HEK293 (cell line): ENCODE measurements around the gene PPARGC1A.

Experiments used
- CTCF ChIA-PET: fragments of 350-600 bp; formaldehyde crosslinking; extraction: SDS; loops from one replicate; lab custom pipeline; 2021; ENCODE audit warnings: antibody characterized with exemption; lab: Yijun Ruan, JAX
- POLR2A ChIA-PET: fragments of 300-600 bp; formaldehyde crosslinking; extraction: SDS; loops from one replicate; lab custom pipeline; 2020; ENCODE audit warnings: antibody characterized with exemption, inconsistent platforms; lab: Yijun Ruan, JAX
- H3K27ac ChIP-seq: fragments of 200-500 bp; sonication (Bioruptor generic); 2 replicates; pipeline ENCODE4 v1.5.1; 2014; ENCODE audit warnings: low read depth, low read length, control low read depth, inconsistent platforms; ENCODE audit errors: extremely low read depth
- H3K36me3 ChIP-seq, 2 experiments: fragments of 200-500 bp in 1 of 2; sonication (Bioruptor generic) in 1 of 2; 1 replicate in 1 of 2; 2 replicates in 1 of 2; pipeline ENCODE4 v1.5.1; 2014 to 2017; ENCODE audit warnings: inconsistent platforms in 2 of 2, low read length in 2 of 2; ENCODE audit not compliant: control insufficient read depth in 2 of 2, insufficient read depth in 1 of 2
- H3K4me1 ChIP-seq: fragments of 200-500 bp; sonication (Bioruptor generic); 2 replicates; pipeline ENCODE4 v1.5.1; 2014; ENCODE audit warnings: mild to moderate bottlenecking, low read length, inconsistent platforms; ENCODE audit not compliant: control insufficient read depth, insufficient read depth
- H3K4me3 ChIP-seq: 2 replicates; pipeline ENCODE4 v1.5.1; 2011; ENCODE audit warnings: low read depth, mild to moderate bottlenecking, control low read depth, low read length, moderate library complexity
- H3K9me3 ChIP-seq: fragments of 200-500 bp; sonication (Bioruptor generic); 2 replicates; pipeline ENCODE4 v1.5.1; 2014; ENCODE audit warnings: low read depth, low read length, inconsistent platforms; ENCODE audit not compliant: control insufficient read depth, insufficient read depth
- GLIS1 ChIP-seq: fragments of 450-650 bp; formaldehyde crosslinking; IDR thresholded peaks from 2 replicates; pipeline ENCODE4 v1.5.1; 2016; ENCODE audit warnings: missing biosample characterization, missing genetic modification characterization
- KLF1 ChIP-seq: fragments of 450-650 bp; formaldehyde crosslinking; IDR thresholded peaks from 2 replicates; pipeline ENCODE4 v1.5.1; 2016; ENCODE audit warnings: missing biosample characterization, missing genetic modification characterization
- KLF10 ChIP-seq: fragments of 450-650 bp; IDR thresholded peaks from 2 replicates; pipeline ENCODE4 v1.5.1; 2018; ENCODE audit warnings: missing biosample characterization, mild to moderate bottlenecking, missing genetic modification characterization
- MEIS1 ChIP-seq: sonication (generic); formaldehyde crosslinking; IDR thresholded peaks from 2 replicates; pipeline ENCODE4 v1.8.1; 2022; ENCODE audit warnings: missing genetic modification reagents, mild to moderate bottlenecking, borderline replicate concordance
- OSR2 ChIP-seq: fragments of 450-650 bp; formaldehyde crosslinking; IDR thresholded peaks from 2 replicates; pipeline ENCODE4 v1.5.1; 2016; ENCODE audit warnings: missing biosample characterization, missing genetic modification characterization
- SP3 ChIP-seq: fragments of 450-650 bp; formaldehyde crosslinking; IDR thresholded peaks from 2 replicates; pipeline ENCODE4 v1.5.1; 2016; ENCODE audit warnings: missing biosample characterization, missing genetic modification characterization
- WT1 ChIP-seq: fragments of 450-650 bp; formaldehyde crosslinking; IDR thresholded peaks from 2 replicates; pipeline ENCODE4 v1.5.1; 2016; ENCODE audit warnings: missing biosample characterization, missing genetic modification characterization
- YY2 ChIP-seq: fragments of 450-650 bp; formaldehyde crosslinking; IDR thresholded peaks from 2 replicates; pipeline ENCODE4 v1.5.1; 2016; ENCODE audit warnings: missing biosample characterization, missing genetic modification characterization
- ZBTB21 ChIP-seq: fragments of 450-650 bp; formaldehyde crosslinking; IDR thresholded peaks from 2 replicates; pipeline ENCODE4 v1.5.1; 2017; ENCODE audit warnings: missing biosample characterization, missing genetic modification characterization
- ZIC2 ChIP-seq: fragments of 450-650 bp; formaldehyde crosslinking; IDR thresholded peaks from 2 replicates; pipeline ENCODE4 v1.5.1; 2016; ENCODE audit warnings: missing biosample characterization, missing genetic modification characterization
- ZNF10 ChIP-seq: fragments of 450-650 bp; formaldehyde crosslinking; IDR thresholded peaks from 2 replicates; pipeline ENCODE4 v1.5.1; 2017; ENCODE audit warnings: missing biosample characterization, missing genetic modification characterization
- ZNF16 ChIP-seq: fragments of 450-650 bp; formaldehyde crosslinking; IDR thresholded peaks from 2 replicates; pipeline ENCODE4 v1.5.1; 2016; ENCODE audit warnings: low read depth, missing biosample characterization, missing genetic modification characterization
- ZNF175 ChIP-seq: fragments of 450-650 bp; formaldehyde crosslinking; IDR thresholded peaks from 2 replicates; pipeline ENCODE4 v1.5.1; 2016; ENCODE audit warnings: missing biosample characterization, missing genetic modification characterization
- ZNF202 ChIP-seq: fragments of 450-650 bp; formaldehyde crosslinking; IDR thresholded peaks from 2 replicates; pipeline ENCODE4 v1.5.1; 2016; ENCODE audit warnings: missing biosample characterization, missing genetic modification characterization, borderline replicate concordance
- ZNF311 ChIP-seq: fragments of 450-650 bp; formaldehyde crosslinking; IDR thresholded peaks from 2 replicates; pipeline ENCODE4 v1.5.1; 2017; ENCODE audit warnings: missing biosample characterization, missing genetic modification characterization, borderline replicate concordance
- ZNF350 ChIP-seq: fragments of 450-650 bp; formaldehyde crosslinking; IDR thresholded peaks from 2 replicates; pipeline ENCODE4 v1.5.0; 2017; ENCODE audit warnings: missing biosample characterization, mild to moderate bottlenecking, missing genetic modification characterization
- ZNF514 ChIP-seq: fragments of 450-650 bp; formaldehyde crosslinking; IDR thresholded peaks from 2 replicates; pipeline ENCODE4 v1.5.1; 2016; ENCODE audit warnings: missing biosample characterization, missing genetic modification characterization
- ZNF555 ChIP-seq: fragments of 450-650 bp; formaldehyde crosslinking; conservative IDR thresholded peaks from 2 replicates; pipeline ENCODE4 v1.5.1; 2017; ENCODE audit warnings: missing biosample characterization, mild to moderate bottlenecking, missing genetic modification characterization, inconsistent platforms
- ZNF621 ChIP-seq: fragments of 450-650 bp; formaldehyde crosslinking; IDR thresholded peaks from 2 replicates; pipeline ENCODE4 v1.5.1; 2017; ENCODE audit warnings: missing biosample characterization, missing genetic modification characterization
- ZNF768 ChIP-seq: fragments of 450-650 bp; formaldehyde crosslinking; IDR thresholded peaks from 2 replicates; pipeline ENCODE4 v1.5.1; 2018; ENCODE audit warnings: missing biosample characterization, mild to moderate bottlenecking, missing genetic modification characterization
- TF ChIP-seq, protein P1 (sequence below): fragments of 450-650 bp; formaldehyde crosslinking; IDR thresholded peaks from 2 replicates; pipeline ENCODE4 v1.5.1; 2016; ENCODE audit warnings: missing biosample characterization, missing genetic modification characterization
- TF ChIP-seq, protein P2 (sequence below): fragments of 450-650 bp; formaldehyde crosslinking; IDR thresholded peaks from 2 replicates; pipeline ENCODE4 v1.5.1; 2016; ENCODE audit warnings: missing biosample characterization, missing genetic modification characterization
- TF ChIP-seq, protein P3 (sequence below): fragments of 450-650 bp; formaldehyde crosslinking; IDR thresholded peaks from 2 replicates; pipeline ENCODE4 v1.5.1; 2016; ENCODE audit warnings: missing biosample characterization, missing genetic modification characterization
- TF ChIP-seq, protein P4 (sequence below): fragments of 450-650 bp; formaldehyde crosslinking; conservative IDR thresholded peaks from 2 replicates; pipeline ENCODE4 v1.5.1; 2016; ENCODE audit warnings: low read depth, missing biosample characterization, missing genetic modification characterization

PPARGC1A gene

GRCh38 chr4:23900636-23901035, 10.8 kb upstream of the PPARGC1A start:
- POLR2A ChIA-PET, result no interaction called here
- 0 out of 2 replicates have a peak, but pooled peaks cover 3% of the 10 kb centered on the region for H3K4me1 ChIP-seq
- H3K27ac ChIP-seq, result no peak overlapping the region
- no peak for TF ChIP-seq WT1
- TF ChIP-seq, protein P1, sequence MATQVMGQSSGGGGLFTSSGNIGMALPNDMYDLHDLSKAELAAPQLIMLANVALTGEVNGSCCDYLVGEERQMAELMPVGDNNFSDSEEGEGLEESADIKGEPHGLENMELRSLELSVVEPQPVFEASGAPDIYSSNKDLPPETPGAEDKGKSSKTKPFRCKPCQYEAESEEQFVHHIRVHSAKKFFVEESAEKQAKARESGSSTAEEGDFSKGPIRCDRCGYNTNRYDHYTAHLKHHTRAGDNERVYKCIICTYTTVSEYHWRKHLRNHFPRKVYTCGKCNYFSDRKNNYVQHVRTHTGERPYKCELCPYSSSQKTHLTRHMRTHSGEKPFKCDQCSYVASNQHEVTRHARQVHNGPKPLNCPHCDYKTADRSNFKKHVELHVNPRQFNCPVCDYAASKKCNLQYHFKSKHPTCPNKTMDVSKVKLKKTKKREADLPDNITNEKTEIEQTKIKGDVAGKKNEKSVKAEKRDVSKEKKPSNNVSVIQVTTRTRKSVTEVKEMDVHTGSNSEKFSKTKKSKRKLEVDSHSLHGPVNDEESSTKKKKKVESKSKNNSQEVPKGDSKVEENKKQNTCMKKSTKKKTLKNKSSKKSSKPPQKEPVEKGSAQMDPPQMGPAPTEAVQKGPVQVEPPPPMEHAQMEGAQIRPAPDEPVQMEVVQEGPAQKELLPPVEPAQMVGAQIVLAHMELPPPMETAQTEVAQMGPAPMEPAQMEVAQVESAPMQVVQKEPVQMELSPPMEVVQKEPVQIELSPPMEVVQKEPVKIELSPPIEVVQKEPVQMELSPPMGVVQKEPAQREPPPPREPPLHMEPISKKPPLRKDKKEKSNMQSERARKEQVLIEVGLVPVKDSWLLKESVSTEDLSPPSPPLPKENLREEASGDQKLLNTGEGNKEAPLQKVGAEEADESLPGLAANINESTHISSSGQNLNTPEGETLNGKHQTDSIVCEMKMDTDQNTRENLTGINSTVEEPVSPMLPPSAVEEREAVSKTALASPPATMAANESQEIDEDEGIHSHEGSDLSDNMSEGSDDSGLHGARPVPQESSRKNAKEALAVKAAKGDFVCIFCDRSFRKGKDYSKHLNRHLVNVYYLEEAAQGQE, result no peak
- TF ChIP-seq ZIC2 (tag by site-specific recombination), result no peak
- TF ChIP-seq YY2 (tag by site-specific recombination), result no peak
- no peak for TF ChIP-seq ZNF311 (tag by site-specific recombination)
- no peak for TF ChIP-seq ZNF768
- TF ChIP-seq ZNF10 (tag by site-specific recombination), result no peak
- no peak for TF ChIP-seq ZNF555
- no peak for TF ChIP-seq KLF10 (tag by site-specific recombination)
- TF ChIP-seq ZNF202 (tag by site-specific recombination), result no peak
- TF ChIP-seq, protein P2, sequence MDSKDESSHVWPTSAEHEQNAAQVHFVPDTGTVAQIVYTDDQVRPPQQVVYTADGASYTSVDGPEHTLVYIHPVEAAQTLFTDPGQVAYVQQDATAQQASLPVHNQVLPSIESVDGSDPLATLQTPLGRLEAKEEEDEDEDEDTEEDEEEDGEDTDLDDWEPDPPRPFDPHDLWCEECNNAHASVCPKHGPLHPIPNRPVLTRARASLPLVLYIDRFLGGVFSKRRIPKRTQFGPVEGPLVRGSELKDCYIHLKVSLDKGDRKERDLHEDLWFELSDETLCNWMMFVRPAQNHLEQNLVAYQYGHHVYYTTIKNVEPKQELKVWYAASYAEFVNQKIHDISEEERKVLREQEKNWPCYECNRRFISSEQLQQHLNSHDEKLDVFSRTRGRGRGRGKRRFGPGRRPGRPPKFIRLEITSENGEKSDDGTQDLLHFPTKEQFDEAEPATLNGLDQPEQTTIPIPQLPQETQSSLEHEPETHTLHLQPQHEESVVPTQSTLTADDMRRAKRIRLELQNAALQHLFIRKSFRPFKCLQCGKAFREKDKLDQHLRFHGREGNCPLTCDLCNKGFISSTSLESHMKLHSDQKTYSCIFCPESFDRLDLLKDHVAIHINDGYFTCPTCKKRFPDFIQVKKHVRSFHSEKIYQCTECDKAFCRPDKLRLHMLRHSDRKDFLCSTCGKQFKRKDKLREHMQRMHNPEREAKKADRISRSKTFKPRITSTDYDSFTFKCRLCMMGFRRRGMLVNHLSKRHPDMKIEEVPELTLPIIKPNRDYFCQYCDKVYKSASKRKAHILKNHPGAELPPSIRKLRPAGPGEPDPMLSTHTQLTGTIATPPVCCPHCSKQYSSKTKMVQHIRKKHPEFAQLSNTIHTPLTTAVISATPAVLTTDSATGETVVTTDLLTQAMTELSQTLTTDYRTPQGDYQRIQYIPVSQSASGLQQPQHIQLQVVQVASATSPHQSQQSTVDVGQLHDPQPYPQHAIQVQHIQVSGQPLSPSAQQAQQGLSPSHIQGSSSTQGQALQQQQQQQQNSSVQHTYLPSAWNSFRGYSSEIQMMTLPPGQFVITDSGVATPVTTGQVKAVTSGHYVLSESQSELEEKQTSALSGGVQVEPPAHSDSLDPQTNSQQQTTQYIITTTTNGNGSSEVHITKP (tag by site-specific recombination), result no peak
- TF ChIP-seq, all 188 proteins: peak for 0
- Histone ChIP-seq H3K9me3 (no peaks in the 10 kb centered on the region), H3K4me3 (no peak overlapping the region), H3K36me3 (no peaks in the 10 kb centered on the region)
- CTCF ChIA-PET, result no interaction called here

- CTCF ChIA-PET, result no interaction called here
- H3K36me3 ChIP-seq, result no peaks in the 10 kb centered on the region
- H3K9me3 ChIP-seq, result no peaks in the 10 kb centered on the region
- no peak overlapping the region for H3K27ac ChIP-seq
- no peak overlapping the region for H3K4me3 ChIP-seq
- POLR2A ChIA-PET, result no interaction called here
- H3K4me1 ChIP-seq, result 0 out of 2 replicates have a peak, but pooled peaks cover 3% of the 10 kb centered on the region
- TF ChIP-seq ZNF514 (no peak), ZNF350 (tag by site-specific recombination) (no peak), SP3 (tag by site-specific recombination) (no peak), GLIS1 (tag by site-specific recombination) (no peak), MEIS1 (CRISPR knock-in tag) (no peak), ZNF621 (no peak), ZBTB21 (tag by site-specific recombination) (no peak), ZNF16 (tag by site-specific recombination) (no peak), ZNF175 (no peak), KLF1 (tag by site-specific recombination) (no peak), OSR2 (tag by site-specific recombination) (no peak)
- TF ChIP-seq, protein P3, sequence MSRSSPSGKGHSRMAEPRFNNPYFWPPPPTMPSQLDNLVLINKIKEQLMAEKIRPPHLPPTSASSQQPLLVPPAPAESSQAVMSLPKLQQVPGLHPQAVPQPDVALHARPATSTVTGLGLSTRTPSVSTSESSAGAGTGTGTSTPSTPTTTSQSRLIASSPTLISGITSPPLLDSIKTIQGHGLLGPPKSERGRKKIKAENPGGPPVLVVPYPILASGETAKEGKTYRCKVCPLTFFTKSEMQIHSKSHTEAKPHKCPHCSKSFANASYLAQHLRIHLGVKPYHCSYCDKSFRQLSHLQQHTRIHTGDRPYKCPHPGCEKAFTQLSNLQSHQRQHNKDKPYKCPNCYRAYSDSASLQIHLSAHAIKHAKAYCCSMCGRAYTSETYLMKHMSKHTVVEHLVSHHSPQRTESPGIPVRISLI (tag by site-specific recombination), result no peak
- TF ChIP-seq, protein P4, sequence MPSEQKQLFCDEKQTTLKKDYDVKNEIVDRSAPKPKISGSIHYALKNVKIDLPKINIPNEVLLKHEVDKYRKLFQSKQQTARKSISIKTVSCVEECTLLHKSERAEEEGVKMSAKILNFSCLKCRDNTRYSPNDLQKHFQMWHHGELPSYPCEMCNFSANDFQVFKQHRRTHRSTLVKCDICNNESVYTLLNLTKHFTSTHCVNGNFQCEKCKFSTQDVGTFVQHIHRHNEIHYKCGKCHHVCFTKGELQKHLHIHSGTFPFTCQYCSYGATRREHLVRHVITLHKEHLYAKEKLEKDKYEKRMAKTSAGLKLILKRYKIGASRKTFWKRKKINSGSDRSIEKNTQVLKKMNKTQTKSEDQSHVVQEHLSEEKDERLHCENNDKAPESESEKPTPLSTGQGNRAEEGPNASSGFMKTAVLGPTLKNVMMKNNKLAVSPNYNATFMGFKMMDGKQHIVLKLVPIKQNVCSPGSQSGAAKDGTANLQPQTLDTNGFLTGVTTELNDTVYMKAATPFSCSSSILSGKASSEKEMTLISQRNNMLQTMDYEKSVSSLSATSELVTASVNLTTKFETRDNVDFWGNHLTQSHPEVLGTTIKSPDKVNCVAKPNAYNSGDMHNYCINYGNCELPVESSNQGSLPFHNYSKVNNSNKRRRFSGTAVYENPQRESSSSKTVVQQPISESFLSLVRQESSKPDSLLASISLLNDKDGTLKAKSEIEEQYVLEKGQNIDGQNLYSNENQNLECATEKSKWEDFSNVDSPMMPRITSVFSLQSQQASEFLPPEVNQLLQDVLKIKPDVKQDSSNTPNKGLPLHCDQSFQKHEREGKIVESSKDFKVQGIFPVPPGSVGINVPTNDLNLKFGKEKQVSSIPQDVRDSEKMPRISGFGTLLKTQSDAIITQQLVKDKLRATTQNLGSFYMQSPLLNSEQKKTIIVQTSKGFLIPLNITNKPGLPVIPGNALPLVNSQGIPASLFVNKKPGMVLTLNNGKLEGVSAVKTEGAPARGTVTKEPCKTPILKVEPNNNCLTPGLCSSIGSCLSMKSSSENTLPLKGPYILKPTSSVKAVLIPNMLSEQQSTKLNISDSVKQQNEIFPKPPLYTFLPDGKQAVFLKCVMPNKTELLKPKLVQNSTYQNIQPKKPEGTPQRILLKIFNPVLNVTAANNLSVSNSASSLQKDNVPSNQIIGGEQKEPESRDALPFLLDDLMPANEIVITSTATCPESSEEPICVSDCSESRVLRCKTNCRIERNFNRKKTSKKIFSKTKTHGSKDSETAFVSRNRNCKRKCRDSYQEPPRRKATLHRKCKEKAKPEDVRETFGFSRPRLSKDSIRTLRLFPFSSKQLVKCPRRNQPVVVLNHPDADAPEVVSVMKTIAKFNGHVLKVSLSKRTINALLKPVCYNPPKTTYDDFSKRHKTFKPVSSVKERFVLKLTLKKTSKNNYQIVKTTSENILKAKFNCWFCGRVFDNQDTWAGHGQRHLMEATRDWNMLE, result no peak
Observed at GRCh38 chr4:23899565-23899964, 9.7 kb upstream of the PPARGC1A start.
